HEK293 (cell line): ENCODE results near the gene ZSWIM3.

ENCODE experiments used
- BCL11B ChIP-seq: fragments of 450-650 bp; formaldehyde crosslinking; IDR thresholded peaks from 2 replicates; pipeline ENCODE4 v1.5.1; 2016; ENCODE audit warnings: low read depth, missing biosample characterization, missing genetic modification characterization
- GLI2 ChIP-seq: fragments of 450-650 bp; formaldehyde crosslinking; IDR thresholded peaks from 2 replicates; pipeline ENCODE4; 2017; ENCODE audit warnings: missing biosample characterization, missing genetic modification characterization, low read depth, borderline replicate concordance
- GLI4 ChIP-seq: fragments of 450-650 bp; formaldehyde crosslinking; IDR thresholded peaks from 2 replicates; pipeline ENCODE4 v1.5.1; 2016; ENCODE audit warnings: missing biosample characterization, missing genetic modification characterization
- GLIS1 ChIP-seq: fragments of 450-650 bp; formaldehyde crosslinking; IDR thresholded peaks from 2 replicates; pipeline ENCODE4 v1.5.1; 2016; ENCODE audit warnings: missing biosample characterization, missing genetic modification characterization
- HOXA7 ChIP-seq: sonication (generic); formaldehyde crosslinking; IDR thresholded peaks from 2 replicates; pipeline ENCODE4 v1.8.1; 2022; ENCODE audit warnings: missing genetic modification reagents, borderline replicate concordance
- IKZF3 ChIP-seq: fragments of 450-650 bp; IDR thresholded peaks from 2 replicates; pipeline ENCODE4 v1.5.0; 2018; ENCODE audit warnings: missing biosample characterization, mild to moderate bottlenecking, missing genetic modification characterization, moderate library complexity
- KLF10 ChIP-seq: fragments of 450-650 bp; IDR thresholded peaks from 2 replicates; pipeline ENCODE4 v1.5.1; 2018; ENCODE audit warnings: missing biosample characterization, mild to moderate bottlenecking, missing genetic modification characterization
- KLF7 ChIP-seq: fragments of 450-650 bp; formaldehyde crosslinking; IDR thresholded peaks from 2 replicates; pipeline ENCODE4 v1.5.1; 2016; ENCODE audit warnings: missing biosample characterization, missing genetic modification characterization, borderline replicate concordance
- KLF9 ChIP-seq: fragments of 450-650 bp; formaldehyde crosslinking; IDR thresholded peaks from 2 replicates; pipeline ENCODE4 v1.5.1; 2016; ENCODE audit warnings: missing biosample characterization, missing genetic modification characterization, low read depth
- OVOL3 ChIP-seq: fragments of 450-650 bp; formaldehyde crosslinking; IDR thresholded peaks from 2 replicates; pipeline ENCODE4 v1.5.1; 2016; ENCODE audit warnings: missing biosample characterization, missing genetic modification characterization
- PATZ1 ChIP-seq: fragments of 450-650 bp; formaldehyde crosslinking; IDR thresholded peaks from 2 replicates; pipeline ENCODE4 v1.5.1; 2016; ENCODE audit warnings: missing biosample characterization, missing genetic modification characterization
- PBX3 ChIP-seq: sonication (generic); formaldehyde crosslinking; IDR thresholded peaks from 2 replicates; pipeline ENCODE4 v1.8.1; 2022; ENCODE audit warnings: mild to moderate bottlenecking, moderate library complexity, missing genetic modification reagents
- PRDM2 ChIP-seq: fragments of 450-650 bp; formaldehyde crosslinking; IDR thresholded peaks from 2 replicates; pipeline ENCODE4 v1.5.1; 2016; ENCODE audit warnings: missing biosample characterization, missing genetic modification characterization, borderline replicate concordance
- ZBTB1 ChIP-seq: fragments of 450-650 bp; formaldehyde crosslinking; IDR thresholded peaks from 2 replicates; pipeline ENCODE4 v1.5.1; 2016; ENCODE audit warnings: missing biosample characterization, missing genetic modification characterization
- ZEB2 ChIP-seq: fragments of 450-650 bp; formaldehyde crosslinking; IDR thresholded peaks from 2 replicates; pipeline ENCODE4 v1.5.1; 2016; ENCODE audit warnings: missing biosample characterization, missing genetic modification characterization
- ZNF2 ChIP-seq: fragments of 450-650 bp; formaldehyde crosslinking; IDR thresholded peaks from 2 replicates; pipeline ENCODE4 v1.5.1; 2016; ENCODE audit warnings: missing biosample characterization, missing genetic modification characterization
- ZNF223 ChIP-seq: fragments of 450-650 bp; formaldehyde crosslinking; IDR thresholded peaks from 2 replicates; pipeline ENCODE4 v1.5.1; 2016; ENCODE audit warnings: missing biosample characterization, missing genetic modification characterization
- ZNF248 ChIP-seq: fragments of 450-650 bp; formaldehyde crosslinking; IDR thresholded peaks from 2 replicates; pipeline ENCODE4 v1.5.1; 2017; ENCODE audit warnings: missing biosample characterization, missing genetic modification characterization
- ZNF274 ChIP-seq, 2 experiments: fragments of 200-500 bp in 1 of 2; fragments of 450-650 bp in 1 of 2; sonication (Bioruptor generic) in 1 of 2; formaldehyde crosslinking in 1 of 2; IDR thresholded peaks; 2 replicates each; pipeline versions ENCODE4 v1.5.1 to v1.6.1; 2014 to 2016; ENCODE audit warnings: borderline replicate concordance in 1 of 2, inconsistent platforms in 1 of 2, low read length in 1 of 2, missing biosample characterization in 1 of 2, missing genetic modification characterization in 1 of 2
- ZNF335 ChIP-seq: fragments of 450-650 bp; formaldehyde crosslinking; conservative IDR thresholded peaks from 2 replicates; pipeline ENCODE4 v1.5.1; 2016; ENCODE audit warnings: missing biosample characterization, missing genetic modification characterization
- ZNF350 ChIP-seq: fragments of 450-650 bp; formaldehyde crosslinking; IDR thresholded peaks from 2 replicates; pipeline ENCODE4 v1.5.0; 2017; ENCODE audit warnings: missing biosample characterization, mild to moderate bottlenecking, missing genetic modification characterization
- ZNF404 ChIP-seq: fragments of 450-650 bp; formaldehyde crosslinking; IDR thresholded peaks from 2 replicates; pipeline ENCODE4 v1.5.1; 2017; ENCODE audit warnings: missing biosample characterization, missing genetic modification characterization
- ZNF514 ChIP-seq: fragments of 450-650 bp; formaldehyde crosslinking; IDR thresholded peaks from 2 replicates; pipeline ENCODE4 v1.5.1; 2016; ENCODE audit warnings: missing biosample characterization, missing genetic modification characterization
- ZNF544 ChIP-seq: fragments of 450-650 bp; formaldehyde crosslinking; IDR thresholded peaks from 2 replicates; pipeline ENCODE4 v1.5.0; 2017; ENCODE audit warnings: missing biosample characterization, missing genetic modification characterization
- ZNF785 ChIP-seq: fragments of 450-650 bp; formaldehyde crosslinking; IDR thresholded peaks from 2 replicates; pipeline ENCODE4 v1.5.1; 2016; ENCODE audit warnings: missing biosample characterization, missing genetic modification characterization
- TF ChIP-seq, protein P1 (sequence below): fragments of 450-650 bp; formaldehyde crosslinking; optimal IDR thresholded peaks from 2 replicates; pipeline ENCODE3; 2016; ENCODE audit warnings: missing biosample characterization, mild to moderate bottlenecking, missing genetic modification characterization
- TF ChIP-seq, protein P2 (sequence below): fragments of 450-650 bp; formaldehyde crosslinking; IDR thresholded peaks from 2 replicates; pipeline ENCODE4 v1.5.1; 2016; ENCODE audit warnings: missing biosample characterization, missing genetic modification characterization

The ZSWIM3 gene

DNA sequence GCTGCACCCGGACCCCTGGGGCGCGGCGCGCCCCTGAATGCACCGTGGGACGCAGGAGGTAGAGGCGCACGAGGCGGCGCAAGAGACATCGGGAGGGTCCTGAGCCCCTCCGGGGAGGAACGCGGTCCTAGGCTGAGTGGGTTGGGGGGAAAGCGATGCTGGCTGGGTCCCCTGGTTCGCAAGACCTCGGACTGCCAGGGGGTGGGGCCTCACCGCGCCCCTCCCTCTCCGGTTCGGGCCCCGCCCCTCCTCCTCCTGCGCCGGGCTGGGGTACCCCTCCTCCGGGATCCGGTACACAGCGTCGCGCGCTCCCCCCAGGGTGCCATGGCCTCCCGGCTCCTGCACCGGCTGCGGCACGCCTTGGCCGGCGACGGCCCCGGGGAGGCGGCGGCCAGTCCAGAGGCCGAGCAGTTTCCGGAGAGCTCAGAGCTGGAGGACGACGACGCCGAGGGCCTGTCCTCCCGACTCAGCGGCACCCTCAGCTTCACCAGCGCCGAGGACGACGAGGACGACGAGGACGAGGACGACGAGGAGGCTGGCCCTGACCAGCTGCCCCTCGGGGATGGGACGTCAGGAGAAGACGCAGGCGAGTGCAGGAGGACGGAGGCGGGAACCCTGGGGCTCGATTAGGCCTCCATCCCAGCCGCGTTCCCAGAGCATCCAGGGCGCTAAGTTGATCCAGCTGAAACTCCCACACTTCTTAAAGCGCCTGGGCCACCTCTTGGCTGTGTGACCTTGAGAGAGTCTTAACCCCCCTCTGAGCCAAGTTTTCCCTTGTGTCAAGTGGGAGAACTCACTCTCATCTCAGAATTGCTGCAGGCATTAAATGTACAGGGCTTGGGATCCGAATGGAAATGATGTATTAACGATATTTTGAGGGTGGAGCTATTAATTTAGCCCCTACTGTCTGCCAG lies 23.3 kb upstream of the ZSWIM3 start (continued):
- TF ChIP-seq ZBTB1 (tag by site-specific recombination), result no peak
- TF ChIP-seq, protein P1, sequence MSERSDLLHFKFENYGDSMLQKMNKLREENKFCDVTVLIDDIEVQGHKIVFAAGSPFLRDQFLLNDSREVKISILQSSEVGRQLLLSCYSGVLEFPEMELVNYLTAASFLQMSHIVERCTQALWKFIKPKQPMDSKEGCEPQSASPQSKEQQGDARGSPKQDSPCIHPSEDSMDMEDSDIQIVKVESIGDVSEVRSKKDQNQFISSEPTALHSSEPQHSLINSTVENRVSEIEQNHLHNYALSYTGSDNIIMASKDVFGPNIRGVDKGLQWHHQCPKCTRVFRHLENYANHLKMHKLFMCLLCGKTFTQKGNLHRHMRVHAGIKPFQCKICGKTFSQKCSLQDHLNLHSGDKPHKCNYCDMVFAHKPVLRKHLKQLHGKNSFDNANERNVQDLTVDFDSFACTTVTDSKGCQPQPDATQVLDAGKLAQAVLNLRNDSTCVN (tag by site-specific recombination), result peak; percentile 79
- peak; percentile 44; the same call in 1 of the 2 replicates for TF ChIP-seq ZEB2 (tag by site-specific recombination)
- no peak for TF ChIP-seq ZNF274 (IDR thresholded peaks at IDR 0.05; ENCODE audit: low read length)
- TF ChIP-seq ZNF274 (tag by site-specific recombination; IDR thresholded peaks at IDR 0.05; ENCODE audit: borderline replicate concordance), result no peak
- no peak for TF ChIP-seq ZNF785 (tag by site-specific recombination)
- peak; percentile 71; the same call in 1 of the 2 replicates for TF ChIP-seq PATZ1 (tag by site-specific recombination)
- peak; percentile 39; the same call in 1 of the 2 replicates for TF ChIP-seq ZNF2 (tag by site-specific recombination)
- no peak for TF ChIP-seq ZNF248
- no peak for TF ChIP-seq IKZF3 (tag by site-specific recombination)
- no peak for TF ChIP-seq GLI4 (tag by site-specific recombination)
- no peak for TF ChIP-seq PRDM2 (tag by site-specific recombination)
- TF ChIP-seq, protein P2, sequence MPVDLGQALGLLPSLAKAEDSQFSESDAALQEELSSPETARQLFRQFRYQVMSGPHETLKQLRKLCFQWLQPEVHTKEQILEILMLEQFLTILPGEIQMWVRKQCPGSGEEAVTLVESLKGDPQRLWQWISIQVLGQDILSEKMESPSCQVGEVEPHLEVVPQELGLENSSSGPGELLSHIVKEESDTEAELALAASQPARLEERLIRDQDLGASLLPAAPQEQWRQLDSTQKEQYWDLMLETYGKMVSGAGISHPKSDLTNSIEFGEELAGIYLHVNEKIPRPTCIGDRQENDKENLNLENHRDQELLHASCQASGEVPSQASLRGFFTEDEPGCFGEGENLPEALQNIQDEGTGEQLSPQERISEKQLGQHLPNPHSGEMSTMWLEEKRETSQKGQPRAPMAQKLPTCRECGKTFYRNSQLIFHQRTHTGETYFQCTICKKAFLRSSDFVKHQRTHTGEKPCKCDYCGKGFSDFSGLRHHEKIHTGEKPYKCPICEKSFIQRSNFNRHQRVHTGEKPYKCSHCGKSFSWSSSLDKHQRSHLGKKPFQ (tag by site-specific recombination), result no peak
- TF ChIP-seq BCL11B, result no peak
- TF ChIP-seq ZNF404 (tag by site-specific recombination), result no peak
- TF ChIP-seq KLF9 (tag by site-specific recombination), result peak; percentile 84
- TF ChIP-seq GLIS1 (tag by site-specific recombination), result peak; percentile 88
- TF ChIP-seq OVOL3 (tag by site-specific recombination), result no peak
- TF ChIP-seq ZNF544 (tag by site-specific recombination), result no peak
- no peak for TF ChIP-seq GLI2
- TF ChIP-seq ZNF223 (tag by site-specific recombination), result peak; percentile 58; the same call in 1 of the 2 replicates
- TF ChIP-seq PBX3, result no peak
- TF ChIP-seq KLF10 (tag by site-specific recombination), result peak; percentile 46; the same call in 1 of the 2 replicates
- no peak for TF ChIP-seq ZNF514 (tag by site-specific recombination)
- no peak for TF ChIP-seq HOXA7 (CRISPR knock-in tag)
- no peak for TF ChIP-seq ZNF350 (tag by site-specific recombination)
- TF ChIP-seq KLF7 (tag by site-specific recombination), result no peak
- TF ChIP-seq ZNF335, result peak; percentile 60; the same call in 1 of the 2 replicates
